ENCODE data around the gene AIG1. TPM values are rescaled to one million over a fixed set of nuclear protein-coding genes. Genes with fewer than 3 reads are reported as not detected.

AIG1 gene
- total RNA-seq, 2 donors from 2014 or later = 11.9 to 13.5 TPM

- 52 to 55% methylated on average over 4 of the region's 4 CpGs for WGBS, 2 donors
- DNase-seq = no peak
- intact Hi-C loops (cut with DNase I) = no loop called here
- no peak for TF ChIP-seq POLR2A (IDR thresholded peaks at IDR 0.05)
- no peak for TF ChIP-seq CTCF (IDR thresholded peaks at IDR 0.05)
- Histone ChIP-seq H3K9me3 (no peaks in the 10 kb centered on the region), H3K36me3 (replicated peaks in 1 of 2; ENCODE audit: insufficient read depth in 1 of 2, low read depth in 2 of 2) (no peaks in the 10 kb centered on the region), H3K27ac (no peak overlapping the region), H3K4me3 (no peak overlapping the region), H3K4me1 (peaks cover 9% of the 10 kb centered on the region), H3K27me3 (no peaks in the 10 kb centered on the region)
- no peak for ATAC-seq
Measured at GRCh38 chr6:143064951-143065683, 4.4 kb downstream of the AIG1 start.

GRCh38 chr6:143068001-143068400 is 7.3 kb downstream of the AIG1 start:
- TF ChIP-seq POLR2A (IDR thresholded peaks at IDR 0.05) (no peak), CTCF (IDR thresholded peaks at IDR 0.05) (no peak)
- intact Hi-C loops (cut with DNase I) = no loop called here
- 88 to 94% methylated on average over 1 of the region's 1 CpG for WGBS, 2 donors

GRCh38 chr6:143074101-143074500 is 13.4 kb downstream of the AIG1 start:
- Histone ChIP-seq H3K4me1 (no peaks in the 10 kb centered on the region), H3K27ac (no peak overlapping the region), H3K27me3 (no peaks in the 10 kb centered on the region), H3K36me3 (replicated peaks in 1 of 2; ENCODE audit: insufficient read depth in 1 of 2, low read depth in 2 of 2) (no peaks in the 10 kb centered on the region), H3K9me3 (no peaks in the 10 kb centered on the region), H3K4me3 (no peak overlapping the region)
- WGBS, 2 donors = 73 to 78% methylated on average over 3 of the region's 3 CpGs
- intact Hi-C loops (cut with DNase I) = no loop called here
- DNase-seq (no peak), ATAC-seq (no peak)
- no peak for TF ChIP-seq POLR2A (IDR thresholded peaks at IDR 0.05)
- TF ChIP-seq CTCF (IDR thresholded peaks at IDR 0.05) = no peak

More at GRCh38 chr6:143068001-143068400, 7.3 kb downstream of the AIG1 start:
- Histone ChIP-seq H3K4me3 (no peak overlapping the region), H3K27me3 (no peaks in the 10 kb centered on the region), H3K4me1 (no peaks in the 10 kb centered on the region), H3K9me3 (no peaks in the 10 kb centered on the region), H3K36me3 (replicated peaks in 1 of 2; ENCODE audit: insufficient read depth in 1 of 2, low read depth in 2 of 2) (no peaks in the 10 kb centered on the region), H3K27ac (no peak overlapping the region)
- DNase-seq = no peak
- no peak for ATAC-seq

GRCh38 chr6:143074670-143075318 is 14.1 kb downstream of the AIG1 start:
- H3K27ac ChIP-seq = no peak overlapping the region
- DNase-seq (no peak), ATAC-seq (no peak)
- H3K4me3 ChIP-seq = no peak overlapping the region
- H3K9me3 ChIP-seq = no peaks in the 10 kb centered on the region
- intact Hi-C loops (cut with DNase I) = no loop called here
- no peaks in the 10 kb centered on the region for H3K36me3 ChIP-seq (replicated peaks in 1 of 2; ENCODE audit: insufficient read depth in 1 of 2, low read depth in 2 of 2)
- WGBS, 2 donors = 76% methylated on average over 3 of the region's 3 CpGs
- H3K4me1 ChIP-seq = no peaks in the 10 kb centered on the region
- no peaks in the 10 kb centered on the region for H3K27me3 ChIP-seq
- no peak for TF ChIP-seq CTCF (IDR thresholded peaks at IDR 0.05)
- no peak for TF ChIP-seq POLR2A (IDR thresholded peaks at IDR 0.05)

Measured in body of pancreas (tissue), 4 donors.